KBM-7 (cell line): ENCODE results near the gene TBC1D14.

Experiments used
- DNase-seq: peaks from one replicate; pipeline ENCODE4 v3.0.0-alpha.2; 2015
- in situ Hi-C: fragments of 300-500 bp; cut with MboI; formaldehyde crosslinking; loops from 2 replicates; pipeline ENCODE4 v1.14.3; 2020; ENCODE audit warnings: low sequenced_read_pairs, low pct_unique_long_range_greater_than_20kb, mixed read lengths

Gene TBC1D14

GRCh38 chr4:6984612-6985425, 75.2 kb downstream of the TBC1D14 start:
- in situ Hi-C loops = no loop called here
- DNase-seq = no peak

- no peak for DNase-seq
- in situ Hi-C loops = no loop called here
These were observed 76.6 kb downstream of the TBC1D14 start for GRCh38 chr4:6986072-6986780.

GRCh38 chr4:6986781-6987587, 77.4 kb downstream of the TBC1D14 start:
- in situ Hi-C loops = no loop called here
- peak; percentile 79 for DNase-seq

- in situ Hi-C loops = no loop called here
- DNase-seq = no peak
These were observed 77.9 kb downstream of the TBC1D14 start for GRCh38 chr4:6987588-6987961.

- in situ Hi-C loops = no loop called here
- no peak for DNase-seq
These were observed 78.5 kb downstream of the TBC1D14 start for GRCh38 chr4:6988016-6988715.

- in situ Hi-C loops = no loop called here
- DNase-seq = peak; percentile 70
These were observed 79.8 kb downstream of the TBC1D14 start for GRCh38 chr4:6989331-6989923.

GRCh38 chr4:6990661-6991060, 81.0 kb downstream of the TBC1D14 start:
- in situ Hi-C loops = no loop called here

GRCh38 chr4:6991249-6991648, 81.6 kb downstream of the TBC1D14 start:
- in situ Hi-C loops = no loop called here
- DNase-seq = no peak

More at GRCh38 chr4:6990661-6991060, 81.0 kb downstream of the TBC1D14 start:
- no peak for DNase-seq

GRCh38 chr4:6991771-6992557, 82.3 kb downstream of the TBC1D14 start:
- in situ Hi-C loops = no loop called here
- DNase-seq = peak; percentile 61

- in situ Hi-C loops = no loop called here
- no peak for DNase-seq
These were observed 83.4 kb downstream of the TBC1D14 start for GRCh38 chr4:6992728-6993677.

- in situ Hi-C loops = no loop called here
These were observed 86.9 kb downstream of the TBC1D14 start for GRCh38 chr4:6996481-6996880.

GRCh38 chr4:6999172-7000086, 89.8 kb downstream of the TBC1D14 start:
- in situ Hi-C loops = no loop called here
- no peak for DNase-seq

More at GRCh38 chr4:6996481-6996880, 86.9 kb downstream of the TBC1D14 start:
- no peak for DNase-seq

GRCh38 chr4:7000421-7001176, 91.0 kb downstream of the TBC1D14 start:
- in situ Hi-C loops = no loop called here
- no peak for DNase-seq

- in situ Hi-C loops = no loop called here
- no peak for DNase-seq
These were observed 91.6 kb downstream of the TBC1D14 start for GRCh38 chr4:7001271-7001670.

- in situ Hi-C loops = no loop called here
- no peak for DNase-seq
These were observed 92.7 kb downstream of the TBC1D14 start for GRCh38 chr4:7002336-7002735.
